Jurkat, Clone E6-1 (cell line): Measurements from ENCODE around the gene SLC12A1. TPM values are rescaled to one million over a fixed set of nuclear protein-coding genes. Genes with fewer than 3 reads are reported as not detected.
A peak's percentile ranks its signal among the peaks of the same experiment; 100 is the strongest.

ENCODE experiments used
- DNase-seq: peaks from one replicate; pipeline ENCODE4 v3.0.0-alpha.2; 2011; ENCODE audit warnings: low read depth, low spot score
- H3K4me3 ChIP-seq: 2 replicates; pipeline ENCODE4 v1.5.1; 2011; ENCODE audit warnings: mild to moderate bottlenecking, low read length, control low read depth, moderate library complexity
- polyA plus RNA-seq: library from polyadenylated mRNA; unstranded; fragments of >200 nt; gene quantifications from one replicate; pipeline ENCODE4 v1.2.1, GENCODE V29; 2012; ENCODE audit warnings: missing spikeins; ENCODE audit not compliant: insufficient read length, insufficient read depth

The SLC12A1 gene
- polyA plus RNA-seq, result not detected

GRCh38 chr15:48205981-48206380 lies at the start of gene SLC12A1:
TSS of gene SLC12A1 (plus strand) at chr15:48206302. CDS start at chr15:48207720, 1,418 bp downstream.
- H3K4me3 ChIP-seq, result no peak within 1 kb of the TSS
- DNase-seq, result no peak

DNA sequence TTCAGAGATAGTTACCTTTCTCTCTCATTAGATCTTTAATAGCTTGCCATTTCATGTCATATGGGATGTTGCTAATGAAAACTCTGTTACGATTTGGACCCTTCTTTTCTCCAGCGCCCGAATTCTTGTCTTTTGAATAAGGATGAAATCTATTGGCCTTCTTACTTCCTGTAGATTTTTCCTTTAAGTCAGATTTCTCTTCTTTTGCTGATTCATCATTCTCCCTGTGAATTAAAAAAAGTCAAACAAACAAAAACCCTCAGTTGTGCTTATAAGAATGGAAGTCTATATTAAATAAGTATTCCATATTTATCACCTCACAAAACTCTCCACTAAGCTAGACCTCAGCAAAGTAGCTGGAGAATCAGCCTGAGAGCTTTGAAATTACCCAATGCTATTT lies 37.5 kb upstream of the SLC12A1 start:
- DNase-seq, result no peak
- H3K4me3 ChIP-seq, result no peak overlapping the region

DNA sequence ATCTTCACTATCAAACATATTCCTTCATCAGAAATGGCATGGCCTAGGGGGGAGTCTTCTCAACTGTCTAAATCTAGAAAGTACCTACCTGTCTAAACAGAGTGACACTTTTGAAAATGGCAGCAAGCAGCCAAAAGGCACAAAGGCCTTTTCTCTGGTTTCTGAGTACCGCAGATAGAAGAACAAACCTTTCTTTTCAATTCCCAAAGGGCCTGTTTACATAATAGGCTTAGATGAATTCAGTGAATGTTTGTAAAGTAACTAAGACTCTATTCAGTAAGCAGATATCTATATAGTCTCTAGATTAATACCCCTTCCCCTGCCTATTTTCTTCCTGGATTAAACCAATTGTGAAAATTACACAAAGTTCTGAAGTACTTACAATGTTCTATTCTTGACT lies 35.1 kb upstream of the SLC12A1 start:
- no peak overlapping the region for H3K4me3 ChIP-seq

DNA sequence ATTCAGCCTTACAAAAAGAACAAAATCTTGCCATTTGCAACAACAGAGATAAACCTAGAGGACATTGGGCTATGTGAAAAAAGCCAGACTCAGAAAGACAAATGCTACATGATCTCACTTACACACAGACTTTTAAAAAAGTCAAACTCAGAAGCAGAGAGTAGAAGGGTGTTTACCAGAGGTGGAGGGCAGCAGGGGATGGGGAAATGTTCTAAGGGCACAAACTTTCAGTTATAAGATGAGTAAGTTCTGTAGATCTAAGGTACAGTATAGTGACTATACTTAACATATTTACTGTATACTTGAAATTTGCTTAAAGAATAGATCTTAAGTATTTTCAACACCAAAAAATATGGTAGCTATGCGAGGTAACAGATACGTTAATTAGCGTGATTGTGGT lies 31.0 kb upstream of the SLC12A1 start:
- DNase-seq, result no peak
- no peak overlapping the region for H3K4me3 ChIP-seq

More for the DNA sequence above, 35.1 kb upstream of the SLC12A1 start:
- no peak for DNase-seq

DNA sequence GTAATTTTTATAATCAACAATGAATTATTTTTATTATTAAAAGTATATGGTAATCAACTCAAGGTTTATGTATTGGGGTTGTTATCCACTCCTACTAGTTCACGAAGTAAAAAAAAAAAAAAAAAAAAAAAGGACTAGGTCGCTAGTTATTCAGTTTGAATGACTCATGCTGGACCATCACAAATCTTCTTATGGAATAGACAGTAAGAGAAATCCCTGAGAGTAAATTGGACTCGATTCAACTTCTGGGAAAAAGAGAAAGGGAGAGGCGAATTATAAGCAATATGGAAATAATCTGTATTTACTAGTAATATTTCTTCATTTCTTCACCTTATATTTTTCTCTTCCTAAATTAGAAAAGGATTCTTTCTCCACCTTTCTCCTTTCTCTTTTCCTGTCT lies 30.0 kb upstream of the SLC12A1 start:
- no peak for DNase-seq
- no peak overlapping the region for H3K4me3 ChIP-seq

- no peak for DNase-seq
- H3K4me3 ChIP-seq, result peak overlapping the region; percentile 58
Observed at GRCh38 chr15:48176957-48177356, 29.1 kb upstream of the SLC12A1 start.

GRCh38 chr15:48177383-48177765 lies 28.7 kb upstream of the SLC12A1 start:
- H3K4me3 ChIP-seq, result peak overlapping the region; percentile 58
- DNase-seq, result peak; percentile 57

DNA sequence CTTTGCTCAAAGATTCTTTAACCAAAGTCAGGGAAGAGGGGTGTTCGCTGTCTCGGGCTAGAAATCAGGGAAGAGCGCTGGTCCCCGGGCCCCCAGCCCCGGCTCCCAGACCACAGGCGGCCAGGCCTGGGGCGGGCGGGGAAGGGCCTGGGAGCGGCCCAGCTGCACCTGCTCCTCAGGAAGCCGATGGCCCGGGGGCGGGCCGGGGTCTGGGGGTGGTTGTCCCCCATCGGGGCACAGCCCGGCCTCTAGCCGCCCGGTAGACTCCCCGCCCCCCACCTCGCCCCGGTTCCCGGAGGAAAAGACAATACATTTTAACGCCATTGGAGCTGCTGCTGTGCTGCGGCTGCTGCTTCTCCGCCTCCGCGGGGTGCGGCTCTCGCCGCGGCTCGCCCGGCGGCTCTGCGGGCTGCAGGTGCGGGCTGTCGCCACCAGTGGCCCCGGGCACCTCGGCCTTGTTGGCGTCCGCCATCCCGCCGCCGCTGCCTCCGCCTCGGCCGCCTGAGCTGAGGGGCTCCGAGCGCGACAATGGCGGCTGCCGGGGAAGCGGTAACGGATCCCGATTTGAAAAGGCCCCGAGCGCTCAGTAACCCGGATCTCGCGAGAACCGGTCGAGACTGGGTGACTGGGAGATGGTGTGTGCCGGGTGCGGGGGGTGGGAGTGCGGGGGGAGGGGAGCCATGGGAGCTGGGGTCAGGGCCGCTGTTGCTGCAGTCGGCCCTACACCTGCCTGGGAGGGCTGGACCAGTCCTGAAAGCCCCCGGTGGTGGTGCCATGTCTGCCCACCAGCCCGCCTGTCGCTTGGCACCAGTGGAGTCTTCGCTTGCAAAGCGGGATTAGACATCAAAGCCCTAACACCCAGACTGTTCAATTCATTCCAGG lies 28.1 kb upstream of the SLC12A1 start, which contains the start of gene MYEF2:
Gene MYEF2, minus strand, starts transcription at position 530 of the 882 bp plus-strand sequence. Its CDS starts 58 bp downstream, at position 472.
- peak within 1 kb of the TSS; percentile 58 for H3K4me3 ChIP-seq
- DNase-seq, result peak; percentile 76

- no peak for DNase-seq
- peak overlapping the region; percentile 58 for H3K4me3 ChIP-seq
Observed at GRCh38 chr15:48178648-48178931, 27.5 kb upstream of the SLC12A1 start.

- no peak overlapping the region for H3K4me3 ChIP-seq
- DNase-seq, result no peak
Observed at GRCh38 chr15:48182749-48183148, 23.4 kb upstream of the SLC12A1 start.

- H3K4me3 ChIP-seq, result no peak overlapping the region
- DNase-seq, result no peak
Observed at GRCh38 chr15:48185529-48185928, 20.6 kb upstream of the SLC12A1 start.

DNA sequence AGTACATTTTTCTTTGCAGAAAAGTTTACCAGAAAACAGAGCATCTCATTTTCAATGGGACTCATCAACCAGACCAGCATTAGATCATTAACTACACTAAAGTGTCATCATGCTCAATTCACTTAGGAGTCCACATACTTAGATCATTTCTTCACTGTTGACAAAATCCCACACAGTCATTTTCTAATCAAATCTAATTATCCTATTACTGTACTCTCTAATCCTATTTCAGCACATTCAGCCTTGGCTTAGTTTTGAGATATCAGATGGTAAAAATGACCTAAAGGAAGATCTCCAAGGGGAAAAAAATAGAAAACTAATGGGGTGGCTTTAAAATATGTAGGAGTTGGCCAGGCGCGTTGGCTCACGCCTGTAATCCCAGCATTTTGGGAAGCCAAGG lies 19.8 kb upstream of the SLC12A1 start:
- no peak overlapping the region for H3K4me3 ChIP-seq
- no peak for DNase-seq

- peak; percentile 46 for DNase-seq
- no peak overlapping the region for H3K4me3 ChIP-seq
Observed at GRCh38 chr15:48190932-48191573, 15.0 kb upstream of the SLC12A1 start.

- no peak within 1 kb of the TSS for H3K4me3 ChIP-seq
- DNase-seq, result no peak
Observed at GRCh38 chr15:48191574-48192225, 14.4 kb upstream of the SLC12A1 start, which contains the start of gene CTXN2. TSS of gene CTXN2 (plus strand) at chr15:48191665. CDS start at chr15:48201301, 9,636 bp downstream.

GRCh38 chr15:48202068-48202467 lies 4.0 kb upstream of the SLC12A1 start:
- DNase-seq, result no peak
- no peak overlapping the region for H3K4me3 ChIP-seq

DNA sequence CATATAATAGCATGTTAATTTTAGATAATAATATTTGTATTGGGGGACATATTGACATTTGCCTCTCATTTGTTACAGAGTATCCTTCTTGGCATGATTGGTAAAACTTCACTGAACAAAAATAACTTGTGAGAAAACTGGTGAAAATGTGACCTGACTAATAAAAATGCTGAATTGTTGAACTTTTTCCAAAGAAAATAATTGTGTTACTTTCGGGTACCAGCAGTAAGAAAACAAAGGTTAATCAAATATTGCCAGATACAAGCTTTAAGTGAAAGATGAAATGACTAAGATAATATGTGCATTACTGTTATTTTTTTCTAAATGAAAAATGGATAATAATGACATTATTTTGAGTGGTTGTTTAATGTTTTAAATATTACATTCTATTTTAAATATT lies 15.2 kb downstream of the SLC12A1 start:
- no peak for DNase-seq
- no peak overlapping the region for H3K4me3 ChIP-seq

- H3K4me3 ChIP-seq, result no peak overlapping the region
- no peak for DNase-seq
Observed at GRCh38 chr15:48221885-48222284, 15.8 kb downstream of the SLC12A1 start.

- no peak for DNase-seq
- H3K4me3 ChIP-seq, result no peak overlapping the region
Observed at GRCh38 chr15:48222627-48223026, 16.5 kb downstream of the SLC12A1 start.

GRCh38 chr15:48225771-48226170 lies 19.7 kb downstream of the SLC12A1 start:
- no peak for DNase-seq

DNA sequence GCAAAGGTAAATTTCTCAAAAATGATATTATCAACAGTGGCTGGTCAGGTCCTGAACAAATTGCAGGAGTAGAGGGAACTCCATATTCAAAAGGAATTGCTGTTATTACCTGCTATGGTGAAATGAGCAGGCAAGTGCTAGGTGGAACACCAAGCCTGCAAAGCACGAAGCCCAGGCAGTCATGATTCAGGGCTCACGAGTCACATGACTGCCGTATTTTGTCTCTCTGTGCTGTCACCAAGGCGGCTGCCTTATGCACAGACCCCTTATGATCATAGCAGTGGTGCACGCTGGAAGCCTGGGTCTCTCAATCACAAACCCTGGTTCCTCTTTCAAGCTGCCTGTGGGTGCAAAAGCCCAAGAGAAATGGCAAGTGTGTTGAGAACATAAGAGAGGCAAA lies 24.4 kb downstream of the SLC12A1 start:
- H3K4me3 ChIP-seq, result no peak overlapping the region
- DNase-seq, result no peak

More at GRCh38 chr15:48225771-48226170, 19.7 kb downstream of the SLC12A1 start:
- H3K4me3 ChIP-seq, result no peak overlapping the region
